SK-N-SH treated with all-trans-retinoic acid at 6 μM for 48 hours (cell line): ENCODE measurements around the gene ENTHD1.

Source experiments
- ARNTL ChIP-seq: fragments of 450-650 bp; formaldehyde crosslinking; IDR thresholded peaks from 2 replicates; pipeline ENCODE4 v1.5.0; 2020; ENCODE audit warnings: low read depth, mild to moderate bottlenecking, moderate library complexity, borderline replicate concordance
- CSDC2 ChIP-seq: fragments of 250-450 bp; sonication (Bioruptor Pico); IDR thresholded peaks from 2 replicates; pipeline ENCODE4 v1.5.0; 2020; ENCODE audit warnings: mild to moderate bottlenecking, moderate library complexity
- GLIS3 ChIP-seq: fragments of 250-450 bp; sonication (Bioruptor Pico); IDR thresholded peaks from 2 replicates; pipeline ENCODE4 v1.5.0; 2020; ENCODE audit warnings: mild to moderate bottlenecking, moderate library complexity
- OSR1 ChIP-seq: fragments of 250-450 bp; sonication (Bioruptor Pico); IDR thresholded peaks from 2 replicates; pipeline ENCODE4 v1.8.0; 2022; ENCODE audit warnings: moderate library complexity, mild to moderate bottlenecking, inconsistent platforms
- PPARA ChIP-seq: fragments of 250-450 bp; sonication (Bioruptor Pico); IDR thresholded peaks from 2 replicates; pipeline ENCODE4 v1.5.0; 2020; ENCODE audit warnings: mild to moderate bottlenecking, borderline replicate concordance
- RARB ChIP-seq: fragments of 250-450 bp; sonication (Bioruptor Pico); IDR thresholded peaks from 2 replicates; pipeline ENCODE4 v1.8.0; 2021; ENCODE audit warnings: mild to moderate bottlenecking, moderate library complexity
- TCF4 ChIP-seq: fragments of 250-450 bp; sonication (Bioruptor Pico); IDR thresholded peaks from 2 replicates; pipeline ENCODE4 v1.8.0; 2021; ENCODE audit warnings: mild to moderate bottlenecking, moderate library complexity, borderline replicate concordance
- TOX ChIP-seq: fragments of 250-450 bp; sonication (Bioruptor Pico); IDR thresholded peaks from 2 replicates; pipeline ENCODE4 v1.8.0; 2021; ENCODE audit warnings: mild to moderate bottlenecking, moderate library complexity, borderline replicate concordance
- ZNF70 ChIP-seq: fragments of 450-650 bp; formaldehyde crosslinking; IDR thresholded peaks from 2 replicates; pipeline ENCODE4 v1.5.0; 2020; ENCODE audit warnings: mild to moderate bottlenecking, moderate library complexity
- ZNF8 ChIP-seq: fragments of 450-650 bp; formaldehyde crosslinking; IDR thresholded peaks from 2 replicates; pipeline ENCODE4 v1.5.0; 2020; ENCODE audit warnings: mild to moderate bottlenecking, moderate library complexity
- TF ChIP-seq, protein P1 (sequence below): fragments of 250-450 bp; sonication (Bioruptor Pico); IDR thresholded peaks from 2 replicates; pipeline ENCODE4 v1.8.0; 2020; ENCODE audit warnings: mild to moderate bottlenecking, moderate library complexity, borderline replicate concordance
- TF ChIP-seq, protein P2 (sequence below): fragments of 250-450 bp; sonication (Bioruptor Pico); IDR thresholded peaks from 2 replicates; pipeline ENCODE4 v1.5.1; 2020; ENCODE audit warnings: low read depth, mild to moderate bottlenecking, moderate library complexity
- TF ChIP-seq, protein P3 (sequence below): fragments of 250-450 bp; sonication (Bioruptor Pico); IDR thresholded peaks from 2 replicates; pipeline ENCODE4 v1.5.0; 2020; ENCODE audit warnings: mild to moderate bottlenecking, moderate library complexity

DNA sequence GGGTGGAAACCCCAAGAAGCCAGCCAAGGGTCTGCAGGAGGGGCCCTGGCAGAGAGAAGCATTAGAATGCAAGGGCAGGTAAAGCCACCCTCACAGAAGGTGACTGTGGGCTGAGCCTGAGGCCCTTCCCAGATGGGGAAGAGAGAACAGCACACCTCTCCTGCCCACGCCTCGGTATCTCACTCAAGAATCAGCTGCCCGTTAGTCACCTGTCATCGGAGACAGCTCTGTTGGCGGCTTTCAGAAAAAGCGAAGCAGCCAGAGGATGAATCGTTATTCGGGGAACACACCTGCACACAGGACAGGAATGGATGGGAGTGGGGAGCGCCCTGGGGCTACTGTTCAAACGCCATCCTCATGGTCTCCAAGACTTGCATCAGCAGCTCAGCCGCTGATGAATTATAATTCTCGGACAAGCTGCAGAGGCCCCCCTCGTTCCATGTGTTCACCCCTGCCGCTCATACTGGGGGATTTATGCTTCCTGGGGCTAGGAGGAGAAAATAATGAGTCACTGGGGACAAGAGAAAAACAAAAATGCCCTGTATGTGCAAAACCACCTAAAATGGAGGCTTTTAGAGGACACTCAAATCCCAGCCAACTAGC, 45.0 kb upstream of the ENTHD1 start:
- TF ChIP-seq PPARA (CRISPR knock-in tag) (no peak), OSR1 (CRISPR knock-in tag) (no peak), ZNF70 (CRISPR knock-in tag) (no peak), ZNF8 (CRISPR knock-in tag) (no peak), CSDC2 (no peak), TOX (CRISPR knock-in tag) (no peak), RARB (CRISPR knock-in tag) (no peak), ARNTL (CRISPR knock-in tag) (no peak), TCF4 (CRISPR knock-in tag) (no peak), GLIS3 (CRISPR knock-in tag) (no peak)
- TF ChIP-seq, protein P1, sequence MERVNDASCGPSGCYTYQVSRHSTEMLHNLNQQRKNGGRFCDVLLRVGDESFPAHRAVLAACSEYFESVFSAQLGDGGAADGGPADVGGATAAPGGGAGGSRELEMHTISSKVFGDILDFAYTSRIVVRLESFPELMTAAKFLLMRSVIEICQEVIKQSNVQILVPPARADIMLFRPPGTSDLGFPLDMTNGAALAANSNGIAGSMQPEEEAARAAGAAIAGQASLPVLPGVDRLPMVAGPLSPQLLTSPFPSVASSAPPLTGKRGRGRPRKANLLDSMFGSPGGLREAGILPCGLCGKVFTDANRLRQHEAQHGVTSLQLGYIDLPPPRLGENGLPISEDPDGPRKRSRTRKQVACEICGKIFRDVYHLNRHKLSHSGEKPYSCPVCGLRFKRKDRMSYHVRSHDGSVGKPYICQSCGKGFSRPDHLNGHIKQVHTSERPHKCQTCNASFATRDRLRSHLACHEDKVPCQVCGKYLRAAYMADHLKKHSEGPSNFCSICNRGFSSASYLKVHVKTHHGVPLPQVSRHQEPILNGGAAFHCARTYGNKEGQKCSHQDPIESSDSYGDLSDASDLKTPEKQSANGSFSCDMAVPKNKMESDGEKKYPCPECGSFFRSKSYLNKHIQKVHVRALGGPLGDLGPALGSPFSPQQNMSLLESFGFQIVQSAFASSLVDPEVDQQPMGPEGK (CRISPR knock-in tag) = no peak
- TF ChIP-seq, protein P2, sequence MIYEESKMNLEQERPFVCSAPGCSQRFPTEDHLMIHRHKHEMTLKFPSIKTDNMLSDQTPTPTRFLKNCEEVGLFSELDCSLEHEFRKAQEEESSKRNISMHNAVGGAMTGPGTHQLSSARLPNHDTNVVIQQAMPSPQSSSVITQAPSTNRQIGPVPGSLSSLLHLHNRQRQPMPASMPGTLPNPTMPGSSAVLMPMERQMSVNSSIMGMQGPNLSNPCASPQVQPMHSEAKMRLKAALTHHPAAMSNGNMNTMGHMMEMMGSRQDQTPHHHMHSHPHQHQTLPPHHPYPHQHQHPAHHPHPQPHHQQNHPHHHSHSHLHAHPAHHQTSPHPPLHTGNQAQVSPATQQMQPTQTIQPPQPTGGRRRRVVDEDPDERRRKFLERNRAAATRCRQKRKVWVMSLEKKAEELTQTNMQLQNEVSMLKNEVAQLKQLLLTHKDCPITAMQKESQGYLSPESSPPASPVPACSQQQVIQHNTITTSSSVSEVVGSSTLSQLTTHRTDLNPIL = no peak
- TF ChIP-seq, protein P3, sequence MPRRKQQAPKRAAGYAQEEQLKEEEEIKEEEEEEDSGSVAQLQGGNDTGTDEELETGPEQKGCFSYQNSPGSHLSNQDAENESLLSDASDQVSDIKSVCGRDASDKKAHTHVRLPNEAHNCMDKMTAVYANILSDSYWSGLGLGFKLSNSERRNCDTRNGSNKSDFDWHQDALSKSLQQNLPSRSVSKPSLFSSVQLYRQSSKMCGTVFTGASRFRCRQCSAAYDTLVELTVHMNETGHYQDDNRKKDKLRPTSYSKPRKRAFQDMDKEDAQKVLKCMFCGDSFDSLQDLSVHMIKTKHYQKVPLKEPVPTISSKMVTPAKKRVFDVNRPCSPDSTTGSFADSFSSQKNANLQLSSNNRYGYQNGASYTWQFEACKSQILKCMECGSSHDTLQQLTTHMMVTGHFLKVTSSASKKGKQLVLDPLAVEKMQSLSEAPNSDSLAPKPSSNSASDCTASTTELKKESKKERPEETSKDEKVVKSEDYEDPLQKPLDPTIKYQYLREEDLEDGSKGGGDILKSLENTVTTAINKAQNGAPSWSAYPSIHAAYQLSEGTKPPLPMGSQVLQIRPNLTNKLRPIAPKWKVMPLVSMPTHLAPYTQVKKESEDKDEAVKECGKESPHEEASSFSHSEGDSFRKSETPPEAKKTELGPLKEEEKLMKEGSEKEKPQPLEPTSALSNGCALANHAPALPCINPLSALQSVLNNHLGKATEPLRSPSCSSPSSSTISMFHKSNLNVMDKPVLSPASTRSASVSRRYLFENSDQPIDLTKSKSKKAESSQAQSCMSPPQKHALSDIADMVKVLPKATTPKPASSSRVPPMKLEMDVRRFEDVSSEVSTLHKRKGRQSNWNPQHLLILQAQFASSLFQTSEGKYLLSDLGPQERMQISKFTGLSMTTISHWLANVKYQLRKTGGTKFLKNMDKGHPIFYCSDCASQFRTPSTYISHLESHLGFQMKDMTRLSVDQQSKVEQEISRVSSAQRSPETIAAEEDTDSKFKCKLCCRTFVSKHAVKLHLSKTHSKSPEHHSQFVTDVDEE (CRISPR knock-in tag) = no peak
